ENCODE data around the gene CALR3. TPM values are rescaled to one million over a fixed set of nuclear protein-coding genes. Genes with fewer than 3 reads are reported as not detected.

Gene CALR3
- total RNA-seq, 1 experiment from 2014 or later = 0.71 TPM

GRCh38 chr19:16537111-16537510 lies 41.1 kb upstream of the CALR3 start:
- Histone ChIP-seq H3K79me2 (ENCODE audit: low read length) (peaks cover 63% of the 10 kb centered on the region), H4K20me1 (ENCODE audit: insufficient read depth, low read depth, low read length) (peaks cover 49% of the 10 kb centered on the region), H3K4me3 (ENCODE audit: low read length) (no peak overlapping the region), H3K9me2 (replicated peaks; ENCODE audit: insufficient read depth, low read length) (no peaks in the 10 kb centered on the region), H3K9me3 (ENCODE audit: low read length) (no peaks in the 10 kb centered on the region), H3K4me1 (ENCODE audit: low read length) (peaks cover 9% of the 10 kb centered on the region), H3K9ac (ENCODE audit: low read length) (no peak overlapping the region), H3K27ac (ENCODE audit: low read length) (no peak overlapping the region), H3K27me3 (ENCODE audit: low read length) (no peaks in the 10 kb centered on the region), H3K36me3 (ENCODE audit: insufficient read depth, low read length) (peaks cover 25% of the 10 kb centered on the region), H2AFZ (ENCODE audit: low read length) (no peak overlapping the region), H3K4me2 (ENCODE audit: low read depth, low read length, poor library complexity, severe bottlenecking) (no peak overlapping the region)
- no peak for DNase-seq

- Histone ChIP-seq H3K4me1 (ENCODE audit: low read length) (peaks cover 5% of the 10 kb centered on the region), H3K4me2 (ENCODE audit: low read depth, low read length, poor library complexity, severe bottlenecking) (no peak overlapping the region), H3K9me3 (ENCODE audit: low read length) (no peaks in the 10 kb centered on the region), H3K9ac (ENCODE audit: low read length) (no peak overlapping the region), H3K9me2 (replicated peaks; ENCODE audit: insufficient read depth, low read length) (no peaks in the 10 kb centered on the region), H3K79me2 (ENCODE audit: low read length) (peaks cover 54% of the 10 kb centered on the region), H2AFZ (ENCODE audit: low read length) (no peak overlapping the region), H3K27me3 (ENCODE audit: low read length) (no peaks in the 10 kb centered on the region), H3K27ac (ENCODE audit: low read length) (no peak overlapping the region), H3K36me3 (ENCODE audit: insufficient read depth, low read length) (peaks cover 25% of the 10 kb centered on the region), H4K20me1 (ENCODE audit: insufficient read depth, low read depth, low read length) (peaks cover 43% of the 10 kb centered on the region), H3K4me3 (ENCODE audit: low read length) (no peak overlapping the region)
- no peak for DNase-seq
Observed at GRCh38 chr19:16536130-16536529, 40.2 kb upstream of the CALR3 start.

- Histone ChIP-seq H3K4me1 (ENCODE audit: low read length) (no peaks in the 10 kb centered on the region), H3K9me2 (replicated peaks; ENCODE audit: insufficient read depth, low read length) (no peaks in the 10 kb centered on the region), H3K79me2 (ENCODE audit: low read length) (peaks cover 46% of the 10 kb centered on the region), H3K4me2 (ENCODE audit: low read depth, low read length, poor library complexity, severe bottlenecking) (no peak overlapping the region), H3K27ac (ENCODE audit: low read length) (no peak overlapping the region), H3K9me3 (ENCODE audit: low read length) (no peaks in the 10 kb centered on the region), H3K36me3 (ENCODE audit: insufficient read depth, low read length) (peaks cover 22% of the 10 kb centered on the region), H4K20me1 (ENCODE audit: insufficient read depth, low read depth, low read length) (peaks cover 36% of the 10 kb centered on the region), H3K4me3 (ENCODE audit: low read length) (no peak overlapping the region), H3K27me3 (ENCODE audit: low read length) (no peaks in the 10 kb centered on the region), H3K9ac (ENCODE audit: low read length) (no peak overlapping the region), H2AFZ (ENCODE audit: low read length) (no peak overlapping the region)
- DNase-seq = no peak
Observed at GRCh38 chr19:16535381-16535780, 39.4 kb upstream of the CALR3 start.

DNA sequence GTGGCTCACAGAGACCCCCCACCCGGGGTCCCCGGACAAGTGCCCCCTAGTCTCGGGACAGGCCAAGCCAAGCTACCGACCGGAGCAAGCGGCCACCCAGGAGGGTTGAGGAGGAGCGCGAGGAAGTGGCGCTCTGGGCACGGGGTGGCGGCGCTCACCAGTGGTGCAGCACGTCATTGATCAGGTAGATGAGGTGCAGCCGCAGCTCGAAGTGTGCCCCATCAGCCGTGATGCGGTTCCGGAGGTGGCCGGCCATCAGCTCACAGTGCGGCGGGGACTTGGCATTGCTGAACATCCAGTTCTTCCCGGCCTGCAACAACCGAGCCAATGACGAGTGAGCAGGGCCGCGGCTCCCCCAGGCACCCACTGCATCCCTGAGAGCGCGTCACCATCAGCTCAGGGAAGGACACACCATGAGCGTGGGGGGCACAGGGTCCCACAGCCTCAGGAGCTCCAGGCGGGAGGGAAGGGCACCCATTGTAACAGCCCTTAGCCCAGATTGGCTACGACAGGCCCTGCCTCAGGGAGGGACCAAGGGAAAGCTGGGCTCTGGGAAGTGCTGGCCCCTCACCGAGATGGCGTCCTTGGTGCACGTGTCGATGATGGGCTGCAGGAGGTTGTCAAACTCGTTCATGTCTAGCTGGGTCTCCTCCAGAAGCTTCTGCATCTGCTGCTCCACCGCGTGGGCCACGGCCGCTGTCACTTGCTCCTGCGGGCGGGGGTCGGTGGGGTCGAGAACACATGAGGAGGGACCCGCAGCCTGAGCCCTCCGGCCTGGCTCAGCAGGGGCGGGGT lies 36.7 kb upstream of the CALR3 start:
- Histone ChIP-seq H3K9ac (ENCODE audit: low read length) (no peak overlapping the region), H3K79me2 (ENCODE audit: low read length) (peaks cover 23% of the 10 kb centered on the region), H3K27me3 (ENCODE audit: low read length) (no peaks in the 10 kb centered on the region), H3K4me1 (ENCODE audit: low read length) (no peaks in the 10 kb centered on the region), H4K20me1 (ENCODE audit: insufficient read depth, low read depth, low read length) (peaks cover 38% of the 10 kb centered on the region), H3K36me3 (ENCODE audit: insufficient read depth, low read length) (peaks cover 15% of the 10 kb centered on the region), H2AFZ (ENCODE audit: low read length) (no peak overlapping the region), H3K27ac (ENCODE audit: low read length) (no peak overlapping the region), H3K4me3 (ENCODE audit: low read length) (no peak overlapping the region), H3K9me2 (replicated peaks; ENCODE audit: insufficient read depth, low read length) (no peaks in the 10 kb centered on the region), H3K4me2 (ENCODE audit: low read depth, low read length, poor library complexity, severe bottlenecking) (no peak overlapping the region), H3K9me3 (ENCODE audit: low read length) (no peaks in the 10 kb centered on the region)
- DNase-seq = no peak

- Histone ChIP-seq H3K9ac (ENCODE audit: low read length) (no peak overlapping the region), H3K4me3 (ENCODE audit: low read length) (no peak overlapping the region), H2AFZ (ENCODE audit: low read length) (no peak overlapping the region), H4K20me1 (ENCODE audit: insufficient read depth, low read depth, low read length) (peaks cover 32% of the 10 kb centered on the region), H3K27ac (ENCODE audit: low read length) (no peak overlapping the region), H3K79me2 (ENCODE audit: low read length) (peaks cover 15% of the 10 kb centered on the region), H3K4me1 (ENCODE audit: low read length) (no peaks in the 10 kb centered on the region), H3K9me2 (replicated peaks; ENCODE audit: insufficient read depth, low read length) (no peaks in the 10 kb centered on the region), H3K9me3 (ENCODE audit: low read length) (no peaks in the 10 kb centered on the region), H3K36me3 (ENCODE audit: insufficient read depth, low read length) (peaks cover 23% of the 10 kb centered on the region), H3K27me3 (ENCODE audit: low read length) (no peaks in the 10 kb centered on the region), H3K4me2 (ENCODE audit: low read depth, low read length, poor library complexity, severe bottlenecking) (no peak overlapping the region)
- DNase-seq = no peak
Observed at GRCh38 chr19:16531380-16531669, 35.4 kb upstream of the CALR3 start.

GRCh38 chr19:16530540-16531379 lies 34.8 kb upstream of the CALR3 start:
- no peak for DNase-seq

GRCh38 chr19:16529466-16530144 lies 33.6 kb upstream of the CALR3 start:
- H2AFZ ChIP-seq (ENCODE audit: low read length) = no peak overlapping the region
- H3K27me3 ChIP-seq (ENCODE audit: low read length) = no peaks in the 10 kb centered on the region
- peaks cover 15% of the 10 kb centered on the region; the same call in 1 of the 2 replicates for H4K20me1 ChIP-seq (ENCODE audit: insufficient read depth, low read depth, low read length)

More at GRCh38 chr19:16530540-16531379, 34.8 kb upstream of the CALR3 start:
- H4K20me1 ChIP-seq (ENCODE audit: insufficient read depth, low read depth, low read length) = peaks cover 26% of the 10 kb centered on the region
- no peaks in the 10 kb centered on the region for H3K9me3 ChIP-seq (ENCODE audit: low read length)
- no peaks in the 10 kb centered on the region for H3K9me2 ChIP-seq (replicated peaks; ENCODE audit: insufficient read depth, low read length)
- no peak overlapping the region for H3K9ac ChIP-seq (ENCODE audit: low read length)
- H3K36me3 ChIP-seq (ENCODE audit: insufficient read depth, low read length) = peaks cover 25% of the 10 kb centered on the region
- H3K4me3 ChIP-seq (ENCODE audit: low read length) = no peak overlapping the region
- H3K27ac ChIP-seq (ENCODE audit: low read length) = no peak overlapping the region
- H3K79me2 ChIP-seq (ENCODE audit: low read length) = peaks cover 10% of the 10 kb centered on the region
- no peaks in the 10 kb centered on the region for H3K4me1 ChIP-seq (ENCODE audit: low read length)
- no peaks in the 10 kb centered on the region for H3K27me3 ChIP-seq (ENCODE audit: low read length)
- no peak overlapping the region for H2AFZ ChIP-seq (ENCODE audit: low read length)
- H3K4me2 ChIP-seq (ENCODE audit: low read depth, low read length, poor library complexity, severe bottlenecking) = no peak overlapping the region

More at GRCh38 chr19:16529466-16530144, 33.6 kb upstream of the CALR3 start:
- H3K79me2 ChIP-seq (ENCODE audit: low read length) = peaks cover 8% of the 10 kb centered on the region; the same call in 1 of the 2 replicates
- H3K9ac ChIP-seq (ENCODE audit: low read length) = no peak overlapping the region
- H3K36me3 ChIP-seq (ENCODE audit: insufficient read depth, low read length) = peaks cover 26% of the 10 kb centered on the region
- H3K4me3 ChIP-seq (ENCODE audit: low read length) = no peak overlapping the region
- H3K9me2 ChIP-seq (replicated peaks; ENCODE audit: insufficient read depth, low read length) = no peaks in the 10 kb centered on the region
- no peak overlapping the region for H3K27ac ChIP-seq (ENCODE audit: low read length)
- no peaks in the 10 kb centered on the region for H3K4me1 ChIP-seq (ENCODE audit: low read length)
- no peaks in the 10 kb centered on the region for H3K9me3 ChIP-seq (ENCODE audit: low read length)
- no peak overlapping the region for H3K4me2 ChIP-seq (ENCODE audit: low read depth, low read length, poor library complexity, severe bottlenecking)
- DNase-seq = no peak
